Common myeloid progenitor, CD34-positive (primary cell): ENCODE results near the gene STMND1.

Experiments
- CTCF ChIA-PET: fragments of 350-600 bp; sonication (Branson Sonifier 250); formaldehyde crosslinking; loops from one replicate; lab custom pipeline; 2021; ENCODE audit warnings: antibody characterized with exemption; lab: Charles Lee
- POLR2A ChIA-PET: fragments of 350-600 bp; sonication (Branson Sonifier 250); formaldehyde crosslinking; loops from one replicate; lab custom pipeline; 2021; ENCODE audit warnings: antibody characterized with exemption; lab: Charles Lee
- DNase-seq, 3 donors: peaks; one replicate each; pipeline versions ENCODE4 v3.0.0 to v3.0.0-alpha.2; 2013
- H3K27ac ChIP-seq, 2 experiments: 1 replicate in 1 of 2; 2 replicates in 1 of 2; pipeline ENCODE4 v1.7.0; 2013; ENCODE audit warnings: inconsistent platforms in 2 of 2, low read length in 2 of 2, mild to moderate bottlenecking in 2 of 2, low read depth in 1 of 2, moderate library complexity in 1 of 2; ENCODE audit not compliant: severe bottlenecking in 2 of 2, insufficient read depth in 1 of 2, poor library complexity in 1 of 2
- H3K27me3 ChIP-seq, 5 experiments: replicated peaks in 2 of 5; 1 replicate in 3 of 5; 2 replicates in 2 of 5; pipeline versions ENCODE4 v1.6.1 to v1.7.0; 2013; ENCODE audit warnings: low read length in 4 of 5, mild to moderate bottlenecking in 2 of 5, moderate library complexity in 2 of 5, inconsistent platforms in 1 of 5; ENCODE audit not compliant: insufficient read depth in 5 of 5, control insufficient read depth in 4 of 5
- H3K36me3 ChIP-seq, 4 experiments: 1 replicate in 2 of 4; 2 replicates in 2 of 4; pipeline versions ENCODE4 v1.6.1 to v1.7.0; 2013; ENCODE audit warnings: low read length in 3 of 4, control low read depth in 1 of 4, mild to moderate bottlenecking in 1 of 4; ENCODE audit not compliant: control insufficient read depth in 4 of 4, insufficient read depth in 4 of 4
- H3K4me1 ChIP-seq, 4 experiments: 1 replicate in 3 of 4; 2 replicates in 1 of 4; pipeline versions ENCODE4 v1.6.1 to v1.7.1; 2013; ENCODE audit warnings: low read length in 3 of 4, mild to moderate bottlenecking in 3 of 4, control low read depth in 1 of 4, inconsistent platforms in 1 of 4, moderate library complexity in 1 of 4; ENCODE audit not compliant: control insufficient read depth in 4 of 4, insufficient read depth in 4 of 4; ENCODE audit errors: control extremely low read depth in 1 of 4
- H3K4me3 ChIP-seq, 7 experiments: 1 replicate in 4 of 7; 2 replicates in 3 of 7; pipeline versions ENCODE4 v1.5.1 to v1.7.0; 2013; ENCODE audit warnings: mild to moderate bottlenecking in 7 of 7, low read length in 6 of 7, moderate library complexity in 6 of 7, inconsistent platforms in 2 of 7, low read depth in 2 of 7, control low read depth in 1 of 7; ENCODE audit not compliant: insufficient read depth in 4 of 7, control insufficient read depth in 1 of 7; ENCODE audit errors: extremely low read depth in 1 of 7
- H3K9me3 ChIP-seq, 5 experiments: 1 replicate in 4 of 5; 2 replicates in 1 of 5; pipeline versions ENCODE4 v1.6.1 to v1.7.1; 2013; ENCODE audit warnings: low read length in 4 of 5, mild to moderate bottlenecking in 2 of 5, inconsistent platforms in 1 of 5, low read depth in 1 of 5, moderate library complexity in 1 of 5; ENCODE audit not compliant: control insufficient read depth in 4 of 5, insufficient read depth in 2 of 5; ENCODE audit errors: control extremely low read depth in 1 of 5
- WGBS: methylation state at CpG from one replicate; pipeline ENCODE4 v1.1.5; 2013; ENCODE audit not compliant: insufficient coverage; 5-methylcytosine and 5-hydroxymethylcytosine counted together

STMND1 gene

GRCh38 chr6:17096652-17097051, 5.2 kb upstream of the STMND1 start:
- no CpG with 5 or more reads among the region's 1 CpG for WGBS
- Histone ChIP-seq H3K27ac (no peak overlapping the region), H3K4me3 (no peak overlapping the region), H3K36me3 (no peaks in the 10 kb centered on the region), H3K9me3 (no peaks in the 10 kb centered on the region), H3K4me1 (peaks cover 0 to 4% (median 3%) of the 10 kb centered on the region in 4 experiments), H3K27me3 (peaks cover 7 to 32% (median 9%) of the 10 kb centered on the region in 5 experiments)
- POLR2A ChIA-PET, result no interaction called here
- no peak for DNase-seq
- CTCF ChIA-PET, result interaction anchor here (3.3 kb wide), 1 partner anchor 11 kb away, joined by 8 read pairs; no protein-coding TSS in a partner anchor

GRCh38 chr6:17097982-17098381, 3.9 kb upstream of the STMND1 start:
- no peaks in the 10 kb centered on the region for H3K36me3 ChIP-seq
- no peak overlapping the region for H3K4me3 ChIP-seq
- peaks cover 0 to 13% (median 9%) of the 10 kb centered on the region in 4 experiments for H3K4me1 ChIP-seq
- no peak for DNase-seq
- H3K27ac ChIP-seq, result no peak overlapping the region
- no peaks in the 10 kb centered on the region for H3K9me3 ChIP-seq
- CTCF ChIA-PET, result interaction anchor here (2.3 kb wide), 1 partner anchor 11 kb away, joined by 11 read pairs; no protein-coding TSS in a partner anchor
- POLR2A ChIA-PET, result no interaction called here
- H3K27me3 ChIP-seq, result peaks cover 7 to 46% (median 20%) of the 10 kb centered on the region in 5 experiments
- WGBS, result no CpG with 5 or more reads among the region's 3 CpGs

GRCh38 chr6:17098538-17098937, 3.3 kb upstream of the STMND1 start:
- Histone ChIP-seq H3K9me3 (no peaks in the 10 kb centered on the region), H3K4me3 (no peak overlapping the region), H3K4me1 (peaks cover 0 to 13% (median 9%) of the 10 kb centered on the region in 4 experiments), H3K27ac (no peak overlapping the region), H3K36me3 (no peaks in the 10 kb centered on the region), H3K27me3 (peaks cover 7 to 49% (median 24%) of the 10 kb centered on the region in 5 experiments)
- ChIA-PET POLR2A (no interaction called here), CTCF (interaction anchor here (1.2 to 2.3 kb wide), 3 partner anchors 12 to 44 kb away, joined by 3 to 11 read pairs (median 3); no protein-coding TSS in a partner anchor)
- 98% methylated on average over 3 of the region's 4 CpGs for WGBS
- DNase-seq, result no peak

- POLR2A ChIA-PET, result no interaction called here
- CTCF ChIA-PET, result interaction anchor here (1.2 to 2.3 kb wide), 3 partner anchors 13 to 45 kb away, joined by 3 to 11 read pairs (median 3); no protein-coding TSS in a partner anchor
Observed at GRCh38 chr6:17099401-17100059, 2.3 kb upstream of the STMND1 start.

GRCh38 chr6:17100806-17101205, 1.0 kb upstream of the STMND1 start:
- Histone ChIP-seq H3K36me3 (no peaks in the 10 kb centered on the region), H3K27me3 (peaks cover 7 to 50% (median 26%) of the 10 kb centered on the region in 5 experiments), H3K9me3 (no peaks in the 10 kb centered on the region), H3K4me1 (peaks cover 0 to 13% (median 9%) of the 10 kb centered on the region in 4 experiments), H3K27ac (no peak overlapping the region), H3K4me3 (no peak overlapping the region)
- DNase-seq, result no peak
- ChIA-PET POLR2A (no interaction called here), CTCF (interaction anchor here (0.6 to 1.0 kb wide), 3 partner anchors 10 to 251 kb away, joined by 3 read pairs; no protein-coding TSS in a partner anchor)
- WGBS, result 60% methylated on average over 1 of the region's 1 CpG

More at GRCh38 chr6:17099401-17100059, 2.3 kb upstream of the STMND1 start:
- WGBS, result 83% methylated on average over 2 of the region's 5 CpGs
- H3K4me3 ChIP-seq, result no peak overlapping the region
- DNase-seq, result no peak
- no peaks in the 10 kb centered on the region for H3K9me3 ChIP-seq
- no peaks in the 10 kb centered on the region for H3K36me3 ChIP-seq
- H3K4me1 ChIP-seq, result peaks cover 0 to 13% (median 9%) of the 10 kb centered on the region in 4 experiments
- H3K27ac ChIP-seq, result no peak overlapping the region
- peaks cover 7 to 50% (median 26%) of the 10 kb centered on the region in 5 experiments for H3K27me3 ChIP-seq

- H3K27me3 ChIP-seq, result peaks cover 7 to 52% (median 26%) of the 10 kb centered on the region in 5 experiments
- H3K4me1 ChIP-seq, result peaks cover 0 to 13% (median 9%) of the 10 kb centered on the region in 4 experiments
- H3K4me3 ChIP-seq, result peak overlapping the region; percentile 21 to 82 (median 56)
- 43% methylated on average over 15 of the region's 23 CpGs for WGBS
- H3K9me3 ChIP-seq, result no peaks in the 10 kb centered on the region
- CTCF ChIA-PET, result no interaction called here
- no peak overlapping the region for H3K27ac ChIP-seq
- no peak for DNase-seq
- POLR2A ChIA-PET, result no interaction called here
- H3K36me3 ChIP-seq, result no peaks in the 10 kb centered on the region
Observed at GRCh38 chr6:17102258-17102870, 514 bp downstream of the STMND1 start.

- no peak overlapping the region for H3K4me3 ChIP-seq
- no peaks in the 10 kb centered on the region for H3K36me3 ChIP-seq
- 82% methylated on average over 5 of the region's 8 CpGs for WGBS
- ChIA-PET CTCF (no interaction called here), POLR2A (no interaction called here)
- peak; percentile 2 to 17 (median 13) for DNase-seq
- H3K27me3 ChIP-seq, result peaks cover 7 to 48% (median 24%) of the 10 kb centered on the region in 5 experiments
- H3K4me1 ChIP-seq, result peaks cover 0 to 13% (median 9%) of the 10 kb centered on the region in 4 experiments
- H3K9me3 ChIP-seq, result no peaks in the 10 kb centered on the region
- no peak overlapping the region for H3K27ac ChIP-seq
Observed at GRCh38 chr6:17103715-17104114, 1.9 kb downstream of the STMND1 start.
